Liver (tissue), 9 donors: ENCODE results near the gene AGTRAP. TPM values are rescaled to one million over a fixed set of nuclear protein-coding genes. Genes with fewer than 3 reads are reported as not detected.

Source experiments
- DNase-seq: peaks from one replicate; pipeline ENCODE4 v3.0.0-alpha.2; 2017; ENCODE audit warnings: low spot score
- H3K27ac ChIP-seq, 2 donors: one replicate each; pipeline ENCODE4 v1.7.0; 2013; ENCODE audit warnings: inconsistent platforms in 2 of 2, low read length in 2 of 2, control low read depth in 1 of 2, low read depth in 1 of 2, mild to moderate bottlenecking in 1 of 2
- H3K27me3 ChIP-seq, 4 donors: one replicate each; pipeline versions ENCODE4 v1.6.1 to v1.7.0; 2013; ENCODE audit warnings: low read length in 3 of 4, inconsistent platforms in 1 of 4, mild to moderate bottlenecking in 1 of 4, moderate library complexity in 1 of 4; ENCODE audit not compliant: control insufficient read depth in 4 of 4, insufficient read depth in 4 of 4
- H3K36me3 ChIP-seq, 4 donors: one replicate each; pipeline versions ENCODE4 v1.6.1 to v1.7.0; 2013; ENCODE audit warnings: low read length in 3 of 4, mild to moderate bottlenecking in 3 of 4, low read depth in 1 of 4, moderate library complexity in 1 of 4; ENCODE audit not compliant: control insufficient read depth in 4 of 4, insufficient read depth in 3 of 4
- H3K4me1 ChIP-seq, 4 donors: one replicate each; pipeline versions ENCODE4 v1.6.1 to v1.7.0; 2013; ENCODE audit warnings: low read length in 3 of 4, mild to moderate bottlenecking in 3 of 4, moderate library complexity in 1 of 4; ENCODE audit not compliant: control insufficient read depth in 4 of 4, insufficient read depth in 4 of 4
- H3K4me3 ChIP-seq, 3 donors: one replicate each; pipeline versions ENCODE4 v1.6.1 to v1.7.0; 2013; ENCODE audit warnings: low read length in 3 of 3, control low read depth in 1 of 3, low read depth in 1 of 3, mild to moderate bottlenecking in 1 of 3
- H3K9ac ChIP-seq, 2 donors: one replicate each; pipeline ENCODE4 v1.7.0; 2013; ENCODE audit warnings: low read length in 2 of 2, mild to moderate bottlenecking in 2 of 2, moderate library complexity in 2 of 2, control low read depth in 1 of 2, low read depth in 1 of 2
- H3K9me3 ChIP-seq, 4 donors: one replicate each; pipeline versions ENCODE4 v1.6.1 to v1.7.0; 2013; ENCODE audit warnings: low read length in 3 of 4; ENCODE audit not compliant: control insufficient read depth in 4 of 4
- ATF3 ChIP-seq: IDR thresholded peaks from 2 replicates; pipeline ENCODE4 v1.6.1; 2016; ENCODE audit warnings: antibody characterized with exemption
- CTCF ChIP-seq: fragments of 150-350 bp; IDR thresholded peaks from 2 replicates; pipeline ENCODE4 v1.5.1; 2017; ENCODE audit warnings: improper control_type of control experiment, low read depth, low read length; ENCODE audit not compliant: missing input control
- EGR1 ChIP-seq, 2 donors: IDR thresholded peaks; 2 replicates each; pipeline ENCODE4 v1.6.1; 2016 to 2018; ENCODE audit warnings: antibody characterized with exemption in 2 of 2, low read depth in 2 of 2
- FOXA2 ChIP-seq: IDR thresholded peaks from 2 replicates; pipeline ENCODE4 v1.6.1; 2016; ENCODE audit warnings: antibody characterized with exemption
- GABPA ChIP-seq, 2 donors: IDR thresholded peaks in 1 of 2; conservative IDR thresholded peaks in 1 of 2; 2 replicates each; pipeline ENCODE4 v1.6.1; 2016; ENCODE audit warnings: antibody characterized with exemption in 2 of 2, mild to moderate bottlenecking in 1 of 2, moderate library complexity in 1 of 2
- HNF4A ChIP-seq, 2 donors: conservative IDR thresholded peaks; 2 replicates each; pipeline ENCODE4 v1.6.1; 2016; ENCODE audit warnings: antibody characterized with exemption in 2 of 2, mild to moderate bottlenecking in 2 of 2
- HNF4G ChIP-seq: IDR thresholded peaks from 2 replicates; pipeline ENCODE4 v1.6.1; 2016; ENCODE audit warnings: antibody characterized with exemption
- JUND ChIP-seq, 2 donors: IDR thresholded peaks; 2 replicates each; pipeline ENCODE4 v1.6.1; 2016; ENCODE audit warnings: antibody characterized with exemption in 2 of 2
- MAX ChIP-seq: IDR thresholded peaks from 2 replicates; pipeline ENCODE4 v1.6.1; 2016; ENCODE audit warnings: antibody characterized with exemption
- NR2F2 ChIP-seq: IDR thresholded peaks from 2 replicates; pipeline ENCODE4 v1.6.1; 2016; ENCODE audit warnings: antibody characterized with exemption
- RAD21 ChIP-seq, 2 donors: IDR thresholded peaks; 2 replicates each; pipeline ENCODE4 v1.6.1; 2016; ENCODE audit warnings: antibody characterized with exemption in 2 of 2, mild to moderate bottlenecking in 2 of 2
- REST ChIP-seq: IDR thresholded peaks from 2 replicates; pipeline ENCODE4 v1.6.1; 2016; ENCODE audit warnings: antibody characterized with exemption, mild to moderate bottlenecking
- RXRA ChIP-seq, 2 donors: IDR thresholded peaks; 2 replicates each; pipeline ENCODE4 v1.6.1; 2017 to 2018; ENCODE audit warnings: antibody characterized with exemption in 2 of 2, mild to moderate bottlenecking in 1 of 2
- SP1 ChIP-seq: IDR thresholded peaks from 2 replicates; pipeline ENCODE4 v1.6.1; 2018; ENCODE audit warnings: antibody characterized with exemption, mild to moderate bottlenecking
- TAF1 ChIP-seq: conservative IDR thresholded peaks from 2 replicates; pipeline ENCODE4 v1.6.1; 2016; ENCODE audit warnings: antibody characterized with exemption, mild to moderate bottlenecking
- YY1 ChIP-seq: IDR thresholded peaks from 2 replicates; pipeline ENCODE4 v1.6.1; 2016; ENCODE audit warnings: antibody characterized with exemption, mild to moderate bottlenecking
- ZBTB33 ChIP-seq: IDR thresholded peaks from 2 replicates; pipeline ENCODE4 v1.6.1; 2016; ENCODE audit warnings: antibody characterized with exemption
- WGBS: extraction: QIAGEN DNeasy Blood & Tissue Kit; methylation state at CpG from one replicate; pipeline ENCODE4 v1.1.7; 2013; 5-methylcytosine and 5-hydroxymethylcytosine counted together
- polyA plus RNA-seq, 2 donors: library from polyadenylated mRNA; stranded (reverse) in 1 of 2; unstranded in 1 of 2; fragments of 200-250 nt in 1 of 2; fragments of >200 nt in 1 of 2; fragmentation: Nextera tagmentation in 1 of 2; extraction: Ambion mirVana in 1 of 2; gene quantifications; one replicate each; pipeline versions ENCODE4 v1.2.1 to v1.2.3, GENCODE V29; 2013 to 2015
- total RNA-seq, 2 donors: library from RNA; depleted of rRNA; stranded (reverse); fragments of >200 nt; gene quantifications; one replicate each; pipeline ENCODE4 v1.2.3, GENCODE V29; 2014
- donor health status: healthy.
- donor health status: healthy.
- donor health status: healthy.
- donor health status: healthy.
- donor health status: healthy.

The AGTRAP gene
- total and polyA plus RNA-seq, 4 donors, result 8.5 to 19.3 (median 17.5) TPM

GRCh38 chr1:11731691-11732283, 4.1 kb upstream of the AGTRAP start:
- H3K36me3 ChIP-seq, result no peaks in the 10 kb centered on the region
- H3K4me1 ChIP-seq, result peaks cover under 1 to 17% (median 15%) of the 10 kb centered on the region in 4 donors
- no peaks in the 10 kb centered on the region for H3K27me3 ChIP-seq
- H3K9me3 ChIP-seq, result no peaks in the 10 kb centered on the region
- peak overlapping the region; percentile 26 to 46 (median 44) for H3K4me3 ChIP-seq
- peak overlapping the region; percentile 58 to 87 for H3K9ac ChIP-seq
- WGBS, result 12% methylated on average over 17 of the region's 17 CpGs
- TF ChIP-seq SP1 (peak; percentile 8), REST (no peak)
- H3K27ac ChIP-seq, result peak overlapping the region; percentile 58 to 80
- no peak for DNase-seq

GRCh38 chr1:11733306-11733705, 2.6 kb upstream of the AGTRAP start:
- peaks cover 1 to 22% (median 21%) of the 10 kb centered on the region in 4 donors for H3K4me1 ChIP-seq

More at GRCh38 chr1:11733306-11733705, 2.6 kb upstream of the AGTRAP start:
- H3K27ac ChIP-seq, result no peak overlapping the region
- WGBS, result 95% methylated on average over 3 of the region's 3 CpGs
- no peak overlapping the region for H3K9ac ChIP-seq
- no peak for DNase-seq
- H3K27me3 ChIP-seq, result no peaks in the 10 kb centered on the region
- TF ChIP-seq REST (no peak), NR2F2 (no peak), MAX (no peak), EGR1 (IDR thresholded peaks at IDR 0.05; ENCODE audit: low read depth in 2 of 2) (no peak), CTCF (no peak), HNF4A (conservative IDR thresholded peaks at IDR 0.05) (no peak), RXRA (IDR thresholded peaks at IDR 0.05) (no peak), YY1 (no peak), GABPA (IDR thresholded peaks at IDR 0.05 in 1 of 2, conservative IDR thresholded peaks at IDR 0.05 in 1 of 2) (no peak), ATF3 (no peak), RAD21 (IDR thresholded peaks at IDR 0.05) (no peak), SP1 (no peak), HNF4G (no peak), JUND (IDR thresholded peaks at IDR 0.05) (no peak), FOXA2 (no peak), ZBTB33 (no peak), TAF1 (no peak)
- no peaks in the 10 kb centered on the region for H3K36me3 ChIP-seq
- no peak overlapping the region for H3K4me3 ChIP-seq
- no peaks in the 10 kb centered on the region for H3K9me3 ChIP-seq
